ENCODE results near the gene INSIG2. TPM values are rescaled to one million over a fixed set of nuclear protein-coding genes. Genes with fewer than 3 reads are reported as not detected.

INSIG2 gene
- total RNA-seq, 2 experiments from 2014 or later: 29.0 to 30.6 TPM

GRCh38 chr2:118052474-118052873 is 35.8 kb upstream of the INSIG2 start:
- Mint-ChIP-seq H3K27me3 (peaks cover 58% of the 10 kb centered on the region), H3K4me3 (no peak overlapping the region), H3K4me1 (peaks cover 5% of the 10 kb centered on the region), H3K9me3 (no peaks in the 10 kb centered on the region), H3K36me3 (no peaks in the 10 kb centered on the region), H3K27ac (no peak overlapping the region)
- no peak for DNase-seq
- POLR2A ChIA-PET: no interaction called here
- no peak for ATAC-seq (ENCODE audit: low read depth)

- ATAC-seq (ENCODE audit: low read depth) (no peak), DNase-seq (no peak)
- no peak overlapping the region for H3K27ac Mint-ChIP-seq
- peaks cover 56% of the 10 kb centered on the region for H3K27me3 Mint-ChIP-seq
- H3K9me3 Mint-ChIP-seq: no peaks in the 10 kb centered on the region
- H3K36me3 Mint-ChIP-seq: no peaks in the 10 kb centered on the region
- POLR2A ChIA-PET: no interaction called here
- peaks cover 5% of the 10 kb centered on the region for H3K4me1 Mint-ChIP-seq
- H3K4me3 Mint-ChIP-seq: no peak overlapping the region
These were observed 34.6 kb upstream of the INSIG2 start for GRCh38 chr2:118053681-118054080.

- Mint-ChIP-seq H3K27me3 (peaks cover 56% of the 10 kb centered on the region), H3K27ac (no peak overlapping the region), H3K4me3 (no peak overlapping the region), H3K4me1 (peaks cover 5% of the 10 kb centered on the region), H3K36me3 (no peaks in the 10 kb centered on the region), H3K9me3 (no peaks in the 10 kb centered on the region)
- ATAC-seq (ENCODE audit: low read depth) (no peak), DNase-seq (no peak)
- POLR2A ChIA-PET: no interaction called here
These were observed 33.9 kb upstream of the INSIG2 start for GRCh38 chr2:118054213-118055008.

GRCh38 chr2:118055512-118056164 is 32.6 kb upstream of the INSIG2 start:
- DNase-seq (no peak), ATAC-seq (ENCODE audit: low read depth) (no peak)
- POLR2A ChIA-PET: no interaction called here
- peaks cover 8% of the 10 kb centered on the region for H3K4me1 Mint-ChIP-seq
- H3K27ac Mint-ChIP-seq: no peak overlapping the region
- no peaks in the 10 kb centered on the region for H3K36me3 Mint-ChIP-seq
- H3K27me3 Mint-ChIP-seq: peaks cover 49% of the 10 kb centered on the region
- H3K4me3 Mint-ChIP-seq: no peak overlapping the region
- no peaks in the 10 kb centered on the region for H3K9me3 Mint-ChIP-seq

- Mint-ChIP-seq H3K4me3 (no peak overlapping the region), H3K4me1 (peaks cover 8% of the 10 kb centered on the region), H3K27me3 (peaks cover 44% of the 10 kb centered on the region), H3K36me3 (no peaks in the 10 kb centered on the region), H3K9me3 (no peaks in the 10 kb centered on the region), H3K27ac (no peak overlapping the region)
- no peak for ATAC-seq (ENCODE audit: low read depth)
- POLR2A ChIA-PET: no interaction called here
- no peak for DNase-seq
These were observed 32.1 kb upstream of the INSIG2 start for GRCh38 chr2:118056165-118056534.

- Mint-ChIP-seq H3K27ac (no peak overlapping the region), H3K36me3 (no peaks in the 10 kb centered on the region), H3K4me3 (no peak overlapping the region), H3K9me3 (no peaks in the 10 kb centered on the region), H3K27me3 (peaks cover 41% of the 10 kb centered on the region), H3K4me1 (peaks cover 10% of the 10 kb centered on the region)
- no peak for ATAC-seq (ENCODE audit: low read depth)
- DNase-seq: no peak
- POLR2A ChIA-PET: no interaction called here
These were observed 31.5 kb upstream of the INSIG2 start for GRCh38 chr2:118056801-118057200.

GRCh38 chr2:118058951-118059350 is 29.3 kb upstream of the INSIG2 start:
- ATAC-seq (ENCODE audit: low read depth) (no peak), DNase-seq (no peak)
- POLR2A ChIA-PET: no interaction called here
- H3K9me3 Mint-ChIP-seq: no peaks in the 10 kb centered on the region
- H3K4me3 Mint-ChIP-seq: no peak overlapping the region
- H3K4me1 Mint-ChIP-seq: peaks cover 10% of the 10 kb centered on the region
- H3K27me3 Mint-ChIP-seq: peaks cover 36% of the 10 kb centered on the region
- H3K36me3 Mint-ChIP-seq: no peaks in the 10 kb centered on the region
- no peak overlapping the region for H3K27ac Mint-ChIP-seq

GRCh38 chr2:118059919-118060478 is 28.3 kb upstream of the INSIG2 start:
- Mint-ChIP-seq H3K36me3 (no peaks in the 10 kb centered on the region), H3K9me3 (no peaks in the 10 kb centered on the region), H3K27me3 (peaks cover 33% of the 10 kb centered on the region), H3K27ac (no peak overlapping the region), H3K4me1 (peaks cover 10% of the 10 kb centered on the region), H3K4me3 (peak overlapping the region; percentile 34)
- ATAC-seq (ENCODE audit: low read depth): peak; percentile 39
- POLR2A ChIA-PET: no interaction called here
- DNase-seq: no peak

GRCh38 chr2:118061135-118061955 is 26.9 kb upstream of the INSIG2 start:
- Mint-ChIP-seq H3K27ac (no peak overlapping the region), H3K4me3 (no peak overlapping the region), H3K9me3 (no peaks in the 10 kb centered on the region), H3K27me3 (peaks cover 29% of the 10 kb centered on the region), H3K4me1 (peaks cover 10% of the 10 kb centered on the region), H3K36me3 (no peaks in the 10 kb centered on the region)
- ATAC-seq (ENCODE audit: low read depth): no peak
- POLR2A ChIA-PET: no interaction called here
- no peak for DNase-seq

GRCh38 chr2:118062048-118062447 is 26.2 kb upstream of the INSIG2 start:
- Mint-ChIP-seq H3K27me3 (peaks cover 27% of the 10 kb centered on the region), H3K9me3 (no peaks in the 10 kb centered on the region), H3K4me1 (peaks cover 10% of the 10 kb centered on the region), H3K4me3 (no peak overlapping the region), H3K27ac (no peak overlapping the region), H3K36me3 (no peaks in the 10 kb centered on the region)
- DNase-seq (no peak), ATAC-seq (ENCODE audit: low read depth) (no peak)
- POLR2A ChIA-PET: no interaction called here

GRCh38 chr2:118062669-118063068 is 25.6 kb upstream of the INSIG2 start:
- Mint-ChIP-seq H3K36me3 (no peaks in the 10 kb centered on the region), H3K4me3 (no peak overlapping the region), H3K4me1 (peaks cover 10% of the 10 kb centered on the region), H3K9me3 (no peaks in the 10 kb centered on the region), H3K27ac (no peak overlapping the region), H3K27me3 (peaks cover 22% of the 10 kb centered on the region)
- DNase-seq: no peak
- no peak for ATAC-seq (ENCODE audit: low read depth)
- POLR2A ChIA-PET: no interaction called here

GRCh38 chr2:118065015-118065706 is 23.1 kb upstream of the INSIG2 start:
- POLR2A ChIA-PET: no interaction called here
- ATAC-seq (ENCODE audit: low read depth): no peak
- no peak overlapping the region for H3K4me3 Mint-ChIP-seq
- H3K9me3 Mint-ChIP-seq: no peaks in the 10 kb centered on the region
- no peak for DNase-seq
- H3K36me3 Mint-ChIP-seq: no peaks in the 10 kb centered on the region
- H3K27me3 Mint-ChIP-seq: peaks cover 20% of the 10 kb centered on the region
- H3K4me1 Mint-ChIP-seq: peaks cover 7% of the 10 kb centered on the region
- no peak overlapping the region for H3K27ac Mint-ChIP-seq

- POLR2A ChIA-PET: no interaction called here
- ATAC-seq (ENCODE audit: low read depth): no peak
- Mint-ChIP-seq H3K27me3 (peaks cover 22% of the 10 kb centered on the region), H3K36me3 (no peaks in the 10 kb centered on the region), H3K9me3 (no peaks in the 10 kb centered on the region), H3K27ac (no peak overlapping the region), H3K4me1 (peaks cover 2% of the 10 kb centered on the region), H3K4me3 (no peak overlapping the region)
- DNase-seq: no peak
These were observed 22.3 kb upstream of the INSIG2 start for GRCh38 chr2:118065921-118066511.
